ENCODE results near the gene TMEM123.

TMEM123 gene

GRCh38 chr11:102482433-102482832 lies 29.9 kb upstream of the TMEM123 start:
- TF ChIP-seq, protein P1, sequence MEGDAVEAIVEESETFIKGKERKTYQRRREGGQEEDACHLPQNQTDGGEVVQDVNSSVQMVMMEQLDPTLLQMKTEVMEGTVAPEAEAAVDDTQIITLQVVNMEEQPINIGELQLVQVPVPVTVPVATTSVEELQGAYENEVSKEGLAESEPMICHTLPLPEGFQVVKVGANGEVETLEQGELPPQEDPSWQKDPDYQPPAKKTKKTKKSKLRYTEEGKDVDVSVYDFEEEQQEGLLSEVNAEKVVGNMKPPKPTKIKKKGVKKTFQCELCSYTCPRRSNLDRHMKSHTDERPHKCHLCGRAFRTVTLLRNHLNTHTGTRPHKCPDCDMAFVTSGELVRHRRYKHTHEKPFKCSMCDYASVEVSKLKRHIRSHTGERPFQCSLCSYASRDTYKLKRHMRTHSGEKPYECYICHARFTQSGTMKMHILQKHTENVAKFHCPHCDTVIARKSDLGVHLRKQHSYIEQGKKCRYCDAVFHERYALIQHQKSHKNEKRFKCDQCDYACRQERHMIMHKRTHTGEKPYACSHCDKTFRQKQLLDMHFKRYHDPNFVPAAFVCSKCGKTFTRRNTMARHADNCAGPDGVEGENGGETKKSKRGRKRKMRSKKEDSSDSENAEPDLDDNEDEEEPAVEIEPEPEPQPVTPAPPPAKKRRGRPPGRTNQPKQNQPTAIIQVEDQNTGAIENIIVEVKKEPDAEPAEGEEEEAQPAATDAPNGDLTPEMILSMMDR (IDR thresholded peaks at IDR 0.05), result no peak

GRCh38 chr11:102479733-102480132 lies 27.2 kb upstream of the TMEM123 start:
- TF ChIP-seq, protein P1 (IDR thresholded peaks at IDR 0.05), result no peak

GRCh38 chr11:102478673-102479299 lies 26.2 kb upstream of the TMEM123 start:
- TF ChIP-seq, protein P1 (IDR thresholded peaks at IDR 0.05), result no peak

DNA sequence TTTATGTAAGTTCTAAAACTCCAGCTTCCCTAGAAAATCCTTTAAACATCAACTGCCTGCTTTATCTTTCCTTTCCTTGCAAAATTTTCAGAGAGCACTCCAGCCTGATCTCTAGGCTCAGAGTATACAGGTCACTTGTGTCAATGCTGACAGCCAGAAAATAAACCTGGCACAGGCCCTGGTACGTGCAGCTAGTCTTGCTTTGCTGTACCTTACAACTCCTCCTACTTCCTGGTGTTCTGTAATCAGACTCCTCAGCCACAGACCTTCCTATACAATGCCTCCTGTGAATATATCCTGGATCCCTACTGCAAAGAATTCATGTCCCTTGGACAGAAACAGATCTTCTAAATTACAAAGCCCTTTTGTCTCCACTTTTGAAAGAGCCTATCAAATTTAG lies 24.2 kb upstream of the TMEM123 start:
- TF ChIP-seq, protein P1 (IDR thresholded peaks at IDR 0.05), result no peak

DNA sequence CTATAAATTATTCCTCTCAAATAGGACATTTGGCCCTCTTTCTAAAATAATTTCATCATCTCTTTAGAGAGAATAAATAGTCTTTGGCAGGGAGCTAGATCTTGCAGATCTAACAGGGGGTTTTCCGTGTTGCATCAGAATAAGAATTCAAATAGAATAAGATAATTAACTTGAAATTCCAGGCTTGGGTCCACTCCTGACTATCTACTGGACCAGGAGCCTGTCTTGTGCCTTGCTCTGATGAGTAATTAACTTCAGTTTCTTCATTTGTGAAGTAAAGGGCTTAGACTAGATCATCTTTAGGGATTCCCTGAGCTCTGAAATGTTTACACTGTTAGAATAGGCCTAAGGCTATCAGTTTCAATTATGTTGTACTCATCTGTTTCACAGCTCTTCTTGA lies 23.5 kb upstream of the TMEM123 start:
- TF ChIP-seq, protein P1 (IDR thresholded peaks at IDR 0.05), result no peak

DNA sequence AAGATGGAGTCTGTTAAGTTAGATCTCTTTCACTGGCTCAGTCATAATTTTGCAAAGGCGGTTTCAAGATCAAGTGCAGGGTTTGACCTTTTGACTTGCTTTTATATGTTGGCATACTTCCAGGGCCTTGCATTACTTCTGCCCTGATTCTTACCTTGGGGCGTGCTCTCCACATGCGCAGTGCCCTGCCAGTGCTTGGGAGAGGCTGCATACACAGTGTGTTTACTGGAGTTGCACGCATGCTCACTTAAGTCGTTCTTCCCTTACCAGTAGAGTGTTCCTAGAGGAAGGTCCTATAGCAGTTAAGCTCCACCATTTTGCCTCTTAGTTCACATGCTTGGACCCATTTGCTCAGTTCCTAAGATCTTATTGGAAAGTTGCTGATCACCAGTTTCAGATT lies 21.0 kb upstream of the TMEM123 start:
- TF ChIP-seq, protein P1 (IDR thresholded peaks at IDR 0.05), result no peak

DNA sequence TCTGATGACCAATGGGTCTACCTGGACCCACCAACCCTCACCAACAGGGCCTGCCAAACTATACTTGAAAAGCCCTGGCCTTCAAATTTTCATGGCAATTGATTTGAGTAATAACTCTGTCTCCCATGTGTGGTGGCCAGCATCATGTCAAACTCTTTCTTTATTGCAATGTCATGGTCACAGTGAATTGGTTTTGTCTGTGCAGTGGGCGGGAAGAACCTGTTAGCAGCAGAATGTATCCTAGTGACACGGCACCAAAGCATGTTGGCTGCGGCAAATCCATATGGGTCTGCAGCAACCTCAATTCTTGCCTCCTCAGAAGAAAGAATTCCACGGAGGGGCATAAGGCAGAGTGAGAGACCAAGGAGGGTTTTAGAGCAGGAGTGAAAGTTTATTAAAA lies 19.6 kb upstream of the TMEM123 start:
- TF ChIP-seq, protein P1 (IDR thresholded peaks at IDR 0.05), result no peak

DNA sequence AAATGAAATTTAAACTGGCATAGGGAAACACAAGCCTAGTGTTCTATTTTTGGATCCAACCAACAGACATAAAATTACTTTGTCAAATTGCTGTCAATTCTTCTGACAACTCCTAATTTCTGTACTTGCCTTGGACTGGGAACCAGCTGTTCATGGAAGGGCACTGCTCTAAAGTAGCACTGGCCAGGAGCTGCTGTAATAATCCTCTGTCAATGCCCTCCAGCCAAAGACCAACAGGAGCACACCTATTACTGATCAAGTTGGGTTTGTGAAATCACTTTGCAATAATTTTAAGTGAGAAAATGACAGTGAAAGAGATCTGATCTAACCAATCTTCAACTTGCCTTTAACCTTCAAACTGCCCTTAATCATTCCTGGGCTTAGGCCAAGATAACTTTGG lies 18.9 kb upstream of the TMEM123 start:
- TF ChIP-seq, protein P1 (IDR thresholded peaks at IDR 0.05), result no peak

All from LNCAP (cell line).